H1 (cell line): Measurements from ENCODE around the gene RHBDD1. TPM values are rescaled to one million over a fixed set of nuclear protein-coding genes. Genes with fewer than 3 reads are reported as not detected.

ENCODE experiments used
- MAFK ChIP-seq: IDR thresholded peaks from 2 replicates; pipeline ENCODE4 v1.6.1; 2012; ENCODE audit warnings: low read depth, mild to moderate bottlenecking, improper control_type of control experiment, low read length
- polyA plus RNA-seq, 7 experiments: library from polyadenylated mRNA; depleted of rRNA in 3 of 7; stranded (reverse) in 5 of 7; unstranded in 2 of 7; fragments of >200 nt in 5 of 7; fragments of 200-250 nt in 2 of 7; gene quantifications; 1 replicate in 5 of 7; 2 replicates in 1 of 7; 4 replicates in 1 of 7; pipeline versions ENCODE4 v1.2.1 to v1.2.3, GENCODE V29; 2011 to 2013; ENCODE audit warnings: missing spikeins in 2 of 7, mixed read lengths in 2 of 7
- total RNA-seq: library from RNA; stranded (reverse); fragmentation: NEBNext Ultra II Directional; extraction: Animal tissue kit (Norgen Biotek cat#: 25700); gene quantifications from 2 replicates; pipeline ENCODE4 v1.2.1, GENCODE V29; 2021

RHBDD1 gene
- total and polyA plus RNA-seq, 2 of the 8 experiments (the other 6 are each of a cell fraction or from before 2014, with no cell fraction given) = 10.5 to 23.1 TPM

DNA sequence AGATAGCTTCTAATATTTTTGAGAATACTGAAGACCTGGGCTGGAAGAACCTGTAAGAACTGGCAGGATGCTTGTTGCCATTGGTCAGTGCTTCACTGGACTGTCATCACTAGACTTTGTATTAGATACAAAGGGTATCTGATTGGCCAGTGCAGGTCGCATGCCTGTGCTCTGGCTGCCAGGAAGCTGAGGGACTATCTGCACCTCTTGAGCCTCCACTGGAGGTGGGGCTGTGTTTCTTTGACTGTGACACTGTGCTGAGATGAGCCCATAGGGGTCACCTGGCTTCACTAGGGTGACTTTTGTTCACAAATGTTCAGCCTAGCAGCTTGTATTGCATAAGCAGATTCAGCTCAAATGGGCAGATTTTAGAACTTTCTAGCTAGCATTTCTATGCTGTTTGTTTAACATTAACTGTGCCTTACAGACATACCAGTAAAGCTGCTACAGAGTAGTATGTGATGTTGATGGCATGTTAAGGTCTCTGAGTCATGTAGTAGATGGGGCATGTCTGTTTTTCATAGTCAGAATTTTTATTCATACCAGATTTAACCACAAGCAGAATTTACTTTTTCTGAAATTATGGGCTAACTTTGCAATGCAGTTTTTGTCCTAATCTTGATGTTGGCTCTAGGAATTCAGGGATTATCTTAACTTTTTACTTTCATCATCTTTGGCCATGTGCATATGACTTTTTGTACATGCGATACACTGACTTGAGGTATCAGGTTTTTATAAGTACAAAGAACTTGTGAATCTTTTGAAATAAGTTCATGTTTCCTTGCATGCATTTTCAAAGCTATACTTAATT is 56.1 kb downstream of the RHBDD1 start (continued):
- no peak for TF ChIP-seq MAFK
